Neural cell (in vitro differentiated cells): ENCODE data around the gene OTOF.

Experiments
- CTCF ChIP-seq: fragments of 450-650 bp; IDR thresholded peaks from 2 replicates; pipeline ENCODE4 v1.5.1; 2014; ENCODE audit warnings: antibody characterized with exemption, mild to moderate bottlenecking, moderate library complexity; ENCODE audit not compliant: poor library complexity, severe bottlenecking
- EP300 ChIP-seq: fragments of 450-650 bp; conservative IDR thresholded peaks from 2 replicates; pipeline ENCODE4 v1.6.1; 2014; ENCODE audit warnings: antibody characterized with exemption, mild to moderate bottlenecking, moderate library complexity; ENCODE audit not compliant: poor library complexity, severe bottlenecking
- EZH2 ChIP-seq: fragments of 200-600, 300-800 bp; shearing (Covaris generic), sonication (generic); IDR thresholded peaks from 2 replicates; pipeline ENCODE4 v1.6.1; 2014; ENCODE audit warnings: antibody characterized with exemption, low read length, borderline replicate concordance, mild to moderate bottlenecking; ENCODE audit not compliant: insufficient read depth, poor library complexity, severe bottlenecking
- POLR2AphosphoS5 ChIP-seq: IDR thresholded peaks from 2 replicates; pipeline ENCODE4 v1.6.1; 2012
- REST ChIP-seq: IDR thresholded peaks from 2 replicates; pipeline ENCODE4 v1.6.1; 2012; ENCODE audit warnings: borderline replicate concordance
- SMC3 ChIP-seq: fragments of 450-650 bp; conservative IDR thresholded peaks from 2 replicates; pipeline ENCODE4 v1.6.1; 2014; ENCODE audit warnings: antibody characterized with exemption, mild to moderate bottlenecking, moderate library complexity; ENCODE audit not compliant: poor library complexity
- TAF1 ChIP-seq: IDR thresholded peaks from 2 replicates; pipeline ENCODE4 v1.6.1; 2012; ENCODE audit warnings: low read depth

- TF ChIP-seq CTCF (no peak), EP300 (no peak), EZH2 (no peak), TAF1 (no peak), REST (no peak), POLR2AphosphoS5 (no peak), SMC3 (no peak)
Measured at GRCh38 chr2:26424221-26424620, 53.7 kb downstream of the OTOF start.
